Neural crest cell (in vitro differentiated cells): Measurements from ENCODE around the gene REEP6. TPM values are rescaled to one million over a fixed set of nuclear protein-coding genes. Genes with fewer than 3 reads are reported as not detected.

Source experiments
- DNase-seq: peaks from one replicate; pipeline ENCODE4 v3.0.0; 2021; ENCODE audit warnings: low read depth, mixed read lengths, low spot score
- H3K27ac Mint-ChIP-seq: one replicate; pipeline ENCODE4 v1.8.0; 2021; ENCODE audit warnings: mild to moderate bottlenecking, mixed read lengths; ENCODE audit not compliant: unreplicated experiment
- H3K27me3 Mint-ChIP-seq: 2 replicates; pipeline ENCODE4 v1.8.0; 2021; ENCODE audit warnings: low read depth, mild to moderate bottlenecking, mixed read lengths
- H3K36me3 Mint-ChIP-seq: 2 replicates; pipeline ENCODE4 v1.8.0; 2021; ENCODE audit warnings: low read depth, mild to moderate bottlenecking, mixed read lengths
- H3K4me1 Mint-ChIP-seq: 2 replicates; pipeline ENCODE4 v1.8.0; 2021; ENCODE audit warnings: mixed read lengths
- H3K4me3 Mint-ChIP-seq: one replicate; pipeline ENCODE4 v1.8.0; 2021; ENCODE audit warnings: mild to moderate bottlenecking, mixed read lengths
- H3K9me3 Mint-ChIP-seq: 2 replicates; pipeline ENCODE4 v1.8.0; 2021; ENCODE audit warnings: mixed read lengths
- total RNA-seq: library from RNA; stranded (reverse); gene quantifications from 2 replicates; pipeline ENCODE4 v1.2.1, GENCODE V29; 2021
- TF ChIP-seq, protein P1 (sequence below): fragments of 200-600 bp; sonication (generic); conservative IDR thresholded peaks from 2 replicates; pipeline ENCODE4 v1.5.0; 2021; ENCODE audit warnings: antibody characterized with exemption, mild to moderate bottlenecking

REEP6 gene
- total RNA-seq, 1 donor from 2014 or later, result 8.2 TPM

DNA sequence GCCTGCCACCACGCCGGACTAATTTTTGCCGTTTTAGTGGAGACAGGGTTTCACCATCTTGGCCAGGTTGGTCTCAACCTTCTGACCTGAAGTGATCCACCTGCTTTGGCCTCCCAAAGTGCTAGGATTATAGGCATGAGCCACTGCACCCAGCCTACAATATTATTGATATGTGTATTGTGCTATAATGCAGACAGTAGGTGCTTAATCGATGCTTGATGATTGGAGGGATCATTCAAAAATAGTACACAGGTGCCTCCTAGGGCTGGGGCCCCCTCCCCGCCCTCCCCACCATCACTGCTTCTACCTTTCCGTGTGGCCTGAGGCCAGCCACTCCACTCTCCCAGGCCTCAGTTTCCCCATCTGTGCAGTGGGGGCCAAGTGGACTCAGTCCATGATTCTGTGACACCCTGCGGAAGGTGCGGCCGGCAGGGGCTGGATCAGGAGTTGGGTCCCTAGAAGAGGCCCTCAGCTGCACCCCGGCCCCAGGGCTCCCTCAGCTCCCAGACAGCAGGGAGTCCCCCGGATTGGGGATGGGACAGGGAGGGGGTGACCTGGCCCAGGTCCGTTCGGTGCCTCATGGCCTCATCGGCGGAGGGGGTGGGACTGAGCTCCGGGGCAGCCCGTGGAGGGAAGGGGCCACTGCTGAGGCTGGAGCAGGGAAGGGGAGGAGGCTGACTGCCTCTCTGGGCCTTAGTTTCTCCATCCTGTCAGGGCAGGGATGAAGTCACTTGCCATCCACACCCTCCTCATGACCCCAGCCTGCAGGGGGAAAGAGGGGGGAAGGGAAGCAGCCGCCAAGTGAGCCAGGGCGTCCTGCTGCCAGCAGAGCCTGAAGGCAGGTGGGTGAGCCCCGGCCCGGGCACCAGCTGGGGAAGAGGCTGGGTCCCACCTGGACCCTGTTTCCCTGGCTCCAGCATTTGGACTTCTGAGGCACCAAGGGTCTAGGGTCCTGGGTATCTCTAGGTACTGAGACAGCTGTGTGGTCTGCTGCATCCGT, 20.6 kb downstream of the REEP6 start:
- TF ChIP-seq, protein P1, sequence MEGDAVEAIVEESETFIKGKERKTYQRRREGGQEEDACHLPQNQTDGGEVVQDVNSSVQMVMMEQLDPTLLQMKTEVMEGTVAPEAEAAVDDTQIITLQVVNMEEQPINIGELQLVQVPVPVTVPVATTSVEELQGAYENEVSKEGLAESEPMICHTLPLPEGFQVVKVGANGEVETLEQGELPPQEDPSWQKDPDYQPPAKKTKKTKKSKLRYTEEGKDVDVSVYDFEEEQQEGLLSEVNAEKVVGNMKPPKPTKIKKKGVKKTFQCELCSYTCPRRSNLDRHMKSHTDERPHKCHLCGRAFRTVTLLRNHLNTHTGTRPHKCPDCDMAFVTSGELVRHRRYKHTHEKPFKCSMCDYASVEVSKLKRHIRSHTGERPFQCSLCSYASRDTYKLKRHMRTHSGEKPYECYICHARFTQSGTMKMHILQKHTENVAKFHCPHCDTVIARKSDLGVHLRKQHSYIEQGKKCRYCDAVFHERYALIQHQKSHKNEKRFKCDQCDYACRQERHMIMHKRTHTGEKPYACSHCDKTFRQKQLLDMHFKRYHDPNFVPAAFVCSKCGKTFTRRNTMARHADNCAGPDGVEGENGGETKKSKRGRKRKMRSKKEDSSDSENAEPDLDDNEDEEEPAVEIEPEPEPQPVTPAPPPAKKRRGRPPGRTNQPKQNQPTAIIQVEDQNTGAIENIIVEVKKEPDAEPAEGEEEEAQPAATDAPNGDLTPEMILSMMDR, result no peak
- Mint-ChIP-seq H3K36me3 (no peaks in the 10 kb centered on the region), H3K27ac (no peak overlapping the region), H3K27me3 (peaks cover 65% of the 10 kb centered on the region), H3K4me3 (no peak overlapping the region), H3K4me1 (peaks cover 10% of the 10 kb centered on the region), H3K9me3 (peaks cover 2% of the 10 kb centered on the region)
- no peak for DNase-seq

- H3K4me1 Mint-ChIP-seq, result peaks cover 5% of the 10 kb centered on the region
- peak within 1 kb of the TSS; percentile 6 for H3K4me3 Mint-ChIP-seq
- H3K27me3 Mint-ChIP-seq, result peaks cover 69% of the 10 kb centered on the region
- H3K9me3 Mint-ChIP-seq, result no peaks in the 10 kb centered on the region
- no peak for DNase-seq
- H3K27ac Mint-ChIP-seq, result no peak within 1 kb of the TSS
- TF ChIP-seq, protein P1, result peak; percentile 16
- H3K36me3 Mint-ChIP-seq, result no peaks in the 10 kb centered on the region
Observed at GRCh38 chr19:1512671-1513498, 21.9 kb downstream of the REEP6 start, which contains the start of gene ADAMTSL5. Gene ADAMTSL5 (minus strand): TSS chr19:1513019. CDS start chr19:1510943, 2,076 bp downstream.

GRCh38 chr19:1513499-1514294, 22.7 kb downstream of the REEP6 start:
- H3K36me3 Mint-ChIP-seq, result no peaks in the 10 kb centered on the region
- TF ChIP-seq, protein P1, result peak; percentile 72
- H3K9me3 Mint-ChIP-seq, result no peaks in the 10 kb centered on the region
- H3K4me3 Mint-ChIP-seq, result no peak overlapping the region
- peaks cover 5% of the 10 kb centered on the region for H3K4me1 Mint-ChIP-seq
- no peak for DNase-seq
- peaks cover 74% of the 10 kb centered on the region for H3K27me3 Mint-ChIP-seq
- no peak overlapping the region for H3K27ac Mint-ChIP-seq

GRCh38 chr19:1514295-1514661, 23.3 kb downstream of the REEP6 start:
- Mint-ChIP-seq H3K27ac (no peak overlapping the region), H3K27me3 (peaks cover 72% of the 10 kb centered on the region), H3K36me3 (no peaks in the 10 kb centered on the region), H3K9me3 (no peaks in the 10 kb centered on the region), H3K4me3 (no peak overlapping the region), H3K4me1 (peaks cover 5% of the 10 kb centered on the region)
- TF ChIP-seq, protein P1, result no peak
- no peak for DNase-seq
